T-helper 1 cell treated with Interleukin-12 subunit alpha and Interleukin-12 subunit beta and Interleukin-4 antibody, amounts not matched to agents 30 μg/mL and 1 μg/mL, for 36 hours (primary cell): ENCODE measurements around the gene COMT.
"Not testable (repeated sequence)": the region's sequence is repeated elsewhere in the genome, so short reads cannot be mapped to it uniquely, and the experiment has no call there.

Experiments used
- H3K27ac Mint-ChIP-seq: one replicate; pipeline ENCODE4 v1.8.0; 2021; ENCODE audit warnings: mild to moderate bottlenecking, mixed read lengths
- H3K27me3 Mint-ChIP-seq: one replicate; pipeline ENCODE4 v1.8.0; 2021; ENCODE audit warnings: low read depth, mixed read lengths
- H3K36me3 Mint-ChIP-seq: one replicate; pipeline ENCODE4 v1.8.0; 2021; ENCODE audit warnings: low read depth, mixed read lengths
- H3K4me1 Mint-ChIP-seq: one replicate; pipeline ENCODE4 v1.8.0; 2021; ENCODE audit warnings: low read depth, mixed read lengths
- H3K4me3 Mint-ChIP-seq: one replicate; pipeline ENCODE4 v1.8.0; 2021; ENCODE audit warnings: mild to moderate bottlenecking, moderate library complexity, mixed read lengths
- H3K9me3 Mint-ChIP-seq: one replicate; pipeline ENCODE4 v1.8.0; 2021; ENCODE audit warnings: mixed read lengths

The COMT gene

GRCh38 chr22:19903513-19903912, 38.1 kb upstream of the COMT start:
- no peak overlapping the region for H3K27ac Mint-ChIP-seq
- no peak overlapping the region for H3K4me3 Mint-ChIP-seq
- no peaks in the 10 kb centered on the region for H3K9me3 Mint-ChIP-seq
- no peaks in the 10 kb centered on the region for H3K36me3 Mint-ChIP-seq
- no peaks in the 10 kb centered on the region for H3K27me3 Mint-ChIP-seq
- H3K4me1 Mint-ChIP-seq: no peaks in the 10 kb centered on the region

- no peaks in the 10 kb centered on the region for H3K9me3 Mint-ChIP-seq
- H3K4me1 Mint-ChIP-seq: no peaks in the 10 kb centered on the region
- H3K36me3 Mint-ChIP-seq: no peaks in the 10 kb centered on the region
- H3K27me3 Mint-ChIP-seq: no peaks in the 10 kb centered on the region
- no peak overlapping the region for H3K27ac Mint-ChIP-seq
- H3K4me3 Mint-ChIP-seq: no peak overlapping the region
These were observed 37.3 kb upstream of the COMT start for GRCh38 chr22:19904174-19904856.

GRCh38 chr22:19904935-19905334, 36.6 kb upstream of the COMT start:
- H3K4me3 Mint-ChIP-seq: no peak overlapping the region
- no peaks in the 10 kb centered on the region for H3K27me3 Mint-ChIP-seq
- H3K27ac Mint-ChIP-seq: no peak overlapping the region
- peaks cover 1% of the 10 kb centered on the region for H3K36me3 Mint-ChIP-seq
- H3K9me3 Mint-ChIP-seq: no peaks in the 10 kb centered on the region
- peaks cover 1% of the 10 kb centered on the region for H3K4me1 Mint-ChIP-seq

- H3K4me3 Mint-ChIP-seq: no peak overlapping the region
- peaks cover 1% of the 10 kb centered on the region for H3K36me3 Mint-ChIP-seq
- H3K27me3 Mint-ChIP-seq: no peaks in the 10 kb centered on the region
- no peaks in the 10 kb centered on the region for H3K9me3 Mint-ChIP-seq
- peaks cover 1% of the 10 kb centered on the region for H3K4me1 Mint-ChIP-seq
- no peak overlapping the region for H3K27ac Mint-ChIP-seq
These were observed 36.0 kb upstream of the COMT start for GRCh38 chr22:19905347-19906276.

- H3K9me3 Mint-ChIP-seq, H3K36me3 Mint-ChIP-seq: not testable (repeated sequence)
These were observed 34.7 kb upstream of the COMT start for GRCh38 chr22:19906864-19907263.

GRCh38 chr22:19907902-19908301, 33.7 kb upstream of the COMT start:
- not testable (repeated sequence) for H3K9me3 Mint-ChIP-seq, H3K27me3 Mint-ChIP-seq, H3K27ac Mint-ChIP-seq, H3K4me1 Mint-ChIP-seq, H3K36me3 Mint-ChIP-seq, H3K4me3 Mint-ChIP-seq

More at GRCh38 chr22:19906864-19907263, 34.7 kb upstream of the COMT start:
- not testable (repeated sequence) for H3K27ac Mint-ChIP-seq, H3K4me3 Mint-ChIP-seq, H3K27me3 Mint-ChIP-seq, H3K4me1 Mint-ChIP-seq

GRCh38 chr22:19909350-19910179, 32.0 kb upstream of the COMT start:
- peaks cover 1% of the 10 kb centered on the region for H3K4me1 Mint-ChIP-seq
- no peaks in the 10 kb centered on the region for H3K9me3 Mint-ChIP-seq
- no peaks in the 10 kb centered on the region for H3K27me3 Mint-ChIP-seq
- peaks cover 14% of the 10 kb centered on the region for H3K36me3 Mint-ChIP-seq
- H3K27ac Mint-ChIP-seq: no peak overlapping the region
- no peak overlapping the region for H3K4me3 Mint-ChIP-seq

- H3K27me3 Mint-ChIP-seq: no peaks in the 10 kb centered on the region
- no peak overlapping the region for H3K4me3 Mint-ChIP-seq
- H3K36me3 Mint-ChIP-seq: peaks cover 18% of the 10 kb centered on the region
- H3K9me3 Mint-ChIP-seq: no peaks in the 10 kb centered on the region
- peaks cover 1% of the 10 kb centered on the region for H3K4me1 Mint-ChIP-seq
- H3K27ac Mint-ChIP-seq: no peak overlapping the region
These were observed 31.3 kb upstream of the COMT start for GRCh38 chr22:19910180-19910744.

GRCh38 chr22:19911540-19912270, 29.9 kb upstream of the COMT start:
- Mint-ChIP-seq H3K36me3 (peaks cover 18% of the 10 kb centered on the region), H3K27ac (no peak overlapping the region), H3K9me3 (no peaks in the 10 kb centered on the region), H3K4me1 (peaks cover 1% of the 10 kb centered on the region), H3K4me3 (no peak overlapping the region), H3K27me3 (no peaks in the 10 kb centered on the region)

- H3K4me1 Mint-ChIP-seq: peaks cover 1% of the 10 kb centered on the region
- no peak overlapping the region for H3K4me3 Mint-ChIP-seq
- peaks cover 18% of the 10 kb centered on the region for H3K36me3 Mint-ChIP-seq
- H3K9me3 Mint-ChIP-seq: no peaks in the 10 kb centered on the region
- H3K27me3 Mint-ChIP-seq: no peaks in the 10 kb centered on the region
- H3K27ac Mint-ChIP-seq: no peak overlapping the region
These were observed 29.1 kb upstream of the COMT start for GRCh38 chr22:19912271-19912999.

- Mint-ChIP-seq H3K36me3 (peaks cover 18% of the 10 kb centered on the region), H3K4me3 (no peak overlapping the region), H3K27me3 (no peaks in the 10 kb centered on the region), H3K9me3 (no peaks in the 10 kb centered on the region), H3K4me1 (peaks cover 1% of the 10 kb centered on the region), H3K27ac (no peak overlapping the region)
These were observed 28.1 kb upstream of the COMT start for GRCh38 chr22:19913337-19913936.

- H3K9me3 Mint-ChIP-seq: no peaks in the 10 kb centered on the region
- no peak overlapping the region for H3K27ac Mint-ChIP-seq
- peaks cover 18% of the 10 kb centered on the region for H3K36me3 Mint-ChIP-seq
- H3K27me3 Mint-ChIP-seq: no peaks in the 10 kb centered on the region
- peaks cover 1% of the 10 kb centered on the region for H3K4me1 Mint-ChIP-seq
- no peak overlapping the region for H3K4me3 Mint-ChIP-seq
These were observed 27.2 kb upstream of the COMT start for GRCh38 chr22:19914201-19914943.
